ENCODE measurements around the gene PDE2A.

- no peak for TF ChIP-seq CTCF (IDR thresholded peaks at IDR 0.05)
- TF ChIP-seq POLR2A (IDR thresholded peaks at IDR 0.05) = no peak
These were observed 18.2 kb downstream of the PDE2A start for GRCh38 chr11:72655896-72656464.

Data from uterus (tissue), 2 donors.